GM18517 (cell line): ENCODE data around the gene SLC52A3.
"Not testable (repeated sequence)": the region's sequence is repeated elsewhere in the genome, so short reads cannot be mapped to it uniquely, and the experiment has no call there.

Source experiments
- ATAC-seq: cut with Tn5 transposase; IDR thresholded peaks from one replicate; pipeline ENCODE4 v1.9.1; 2021; ENCODE audit warnings: mild to moderate bottlenecking, moderate library complexity; ENCODE audit not compliant: unreplicated experiment

The SLC52A3 gene

GRCh38 chr20:730005-730404 is 38.3 kb downstream of the SLC52A3 start:
- no peak for ATAC-seq

- no peak for ATAC-seq
Measured at GRCh38 chr20:728256-728944, 39.9 kb downstream of the SLC52A3 start.

- ATAC-seq: no peak
Measured at GRCh38 chr20:726160-726559, 42.1 kb downstream of the SLC52A3 start.

- ATAC-seq: no peak
Measured at GRCh38 chr20:725491-725890, 42.8 kb downstream of the SLC52A3 start.

GRCh38 chr20:724797-725196 is 43.5 kb downstream of the SLC52A3 start:
- not testable (repeated sequence) for ATAC-seq

GRCh38 chr20:723756-724155 is 44.5 kb downstream of the SLC52A3 start:
- ATAC-seq: no peak

- ATAC-seq: no peak
Measured at GRCh38 chr20:722822-723644, 45.3 kb downstream of the SLC52A3 start.

- ATAC-seq: no peak
Measured at GRCh38 chr20:721876-722275, 46.4 kb downstream of the SLC52A3 start.

GRCh38 chr20:719816-720215 is 48.5 kb downstream of the SLC52A3 start:
- ATAC-seq: no peak

GRCh38 chr20:719068-719467 is 49.2 kb downstream of the SLC52A3 start:
- ATAC-seq: no peak

GRCh38 chr20:717832-718231 is 50.5 kb downstream of the SLC52A3 start:
- ATAC-seq: no peak

- no peak for ATAC-seq
Measured at GRCh38 chr20:717271-717670, 51.0 kb downstream of the SLC52A3 start.

GRCh38 chr20:714453-714852 is 53.8 kb downstream of the SLC52A3 start:
- no peak for ATAC-seq

- no peak for ATAC-seq
Measured at GRCh38 chr20:711576-711975, 56.7 kb downstream of the SLC52A3 start.

GRCh38 chr20:710780-711450 is 57.4 kb downstream of the SLC52A3 start:
- no peak for ATAC-seq
